A549 treated with ZK216348 at 1 μM for 4 hours (cell line): ENCODE data around the gene RNF186. TPM values are rescaled to one million over a fixed set of nuclear protein-coding genes. Genes with fewer than 3 reads are reported as not detected.

Source experiments
- total RNA-seq: library from RNA; stranded (reverse); fragments of 200-300 nt; extraction: Qiagen RNA extraction; gene quantifications from 5 replicates; pipeline ENCODE4 v1.2.3, GENCODE V29; 2022; ENCODE audit warnings: low read depth

The RNF186 gene, protein sequence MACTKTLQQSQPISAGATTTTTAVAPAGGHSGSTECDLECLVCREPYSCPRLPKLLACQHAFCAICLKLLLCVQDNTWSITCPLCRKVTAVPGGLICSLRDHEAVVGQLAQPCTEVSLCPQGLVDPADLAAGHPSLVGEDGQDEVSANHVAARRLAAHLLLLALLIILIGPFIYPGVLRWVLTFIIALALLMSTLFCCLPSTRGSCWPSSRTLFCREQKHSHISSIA
- not detected in 5 replicates for total RNA-seq

DNA sequence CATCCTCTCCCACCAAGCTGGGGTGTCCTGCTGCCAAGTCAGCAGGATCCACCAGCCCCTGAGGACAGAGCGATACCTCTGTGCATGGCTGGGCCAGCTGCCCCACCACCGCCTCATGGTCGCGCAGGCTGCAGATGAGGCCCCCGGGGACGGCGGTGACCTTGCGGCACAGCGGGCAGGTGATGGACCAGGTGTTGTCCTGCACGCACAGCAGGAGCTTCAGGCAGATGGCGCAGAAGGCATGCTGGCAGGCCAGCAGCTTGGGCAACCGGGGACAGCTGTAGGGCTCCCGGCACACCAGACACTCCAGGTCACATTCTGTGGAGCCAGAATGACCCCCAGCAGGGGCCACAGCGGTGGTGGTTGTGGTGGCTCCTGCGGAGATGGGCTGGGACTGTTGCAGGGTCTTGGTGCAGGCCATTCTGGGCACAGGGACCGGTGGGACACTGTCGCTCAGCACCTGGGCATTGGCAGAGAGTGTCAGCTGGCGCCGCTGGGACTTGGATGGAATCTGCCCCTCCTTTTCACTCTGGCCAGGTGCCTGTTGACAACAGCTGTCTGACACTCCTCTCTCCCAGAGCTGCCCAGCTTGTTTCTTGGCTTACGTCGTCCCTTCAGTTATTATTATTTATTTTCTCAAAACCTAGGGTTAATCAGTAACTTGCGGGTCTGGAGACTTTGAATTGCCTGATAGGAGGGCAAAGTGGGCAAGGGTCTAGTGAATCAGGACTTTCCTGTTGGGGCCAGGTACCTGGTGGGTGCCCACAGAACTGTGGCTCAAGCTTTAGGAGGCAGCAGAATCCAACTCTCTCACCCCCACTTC lies at the start of gene RNF186:
Gene RNF186 (minus strand): TSS at position 603 of the 823 bp plus-strand sequence. CDS start 182 bp downstream, at position 421.

GRCh38 chr1:19799230-19800075 lies 15.6 kb downstream of the RNF186 start, which contains the start of gene TMCO4:
TMCO4 (minus strand) TSS chr1:19799916; CDS start chr1:19780758, 19,158 bp downstream.

Other genes with a start within 250 kb of the RNF186 start
- gene NBL1, start 171.0 kb downstream of the RNF186 start, total RNA-seq = 24.6 to 53.5 TPM (median 43.8 TPM) in 5 replicates
- gene HTR6, start 150.4 kb downstream of the RNF186 start, total RNA-seq = 0.18 to 0.24 TPM (median 0.22 TPM) in 3 of 5 replicates, not detected in the others
- gene TMCO4, start 15.4 kb downstream of the RNF186 start, total RNA-seq = 5.2 to 7.3 TPM (median 6.6 TPM) in 5 replicates
- gene OTUD3, start 67.1 kb upstream of the RNF186 start, total RNA-seq = 2.1 to 3.3 TPM (median 2.7 TPM) in 5 replicates
- not detected in 5 replicates for gene PLA2G2E, start 108.3 kb upstream of the RNF186 start, total RNA-seq
- not detected in 5 replicates for gene PLA2G2A, start 164.3 kb upstream of the RNF186 start, total RNA-seq